OCI-M2 (cell line): ENCODE measurements around the gene AFDN.

Experiments used
- DNase-seq: peaks from one replicate; lab custom pipeline; 2025; ENCODE audit not compliant: unreplicated experiment; lab: John Stamatoyannopoulos, UW

Gene AFDN

GRCh38 chr6:167794161-167795157 is 32.3 kb upstream of the AFDN start:
- DNase-seq = no peak

DNA sequence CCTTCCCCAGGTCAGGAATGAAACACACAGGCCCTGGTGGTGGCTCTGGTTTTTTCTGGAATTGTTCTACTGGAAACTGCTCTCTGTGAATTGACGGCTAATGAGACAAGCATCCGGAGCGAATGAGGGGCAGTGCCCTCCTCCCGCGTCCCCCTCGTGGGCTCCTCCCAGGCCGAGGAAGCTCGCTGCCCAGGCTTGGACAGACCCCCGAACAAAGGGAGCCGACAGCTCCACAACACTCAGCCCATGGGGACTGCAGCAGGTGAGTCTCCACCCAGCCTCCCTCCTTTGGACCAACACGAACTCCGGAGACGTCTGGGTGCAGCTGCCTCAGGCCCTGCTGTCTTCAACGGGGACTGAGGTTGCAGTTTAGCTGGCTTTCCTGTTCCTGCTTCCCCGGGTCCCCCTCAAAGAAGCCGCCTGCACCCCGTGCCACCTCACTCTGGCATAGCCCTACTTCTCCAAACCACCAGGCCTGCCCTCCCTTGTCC is 31.3 kb upstream of the AFDN start:
- DNase-seq = no peak

GRCh38 chr6:167795874-167796191 is 30.9 kb upstream of the AFDN start:
- no peak for DNase-seq

GRCh38 chr6:167796192-167796981 is 30.3 kb upstream of the AFDN start:
- DNase-seq = no peak

DNA sequence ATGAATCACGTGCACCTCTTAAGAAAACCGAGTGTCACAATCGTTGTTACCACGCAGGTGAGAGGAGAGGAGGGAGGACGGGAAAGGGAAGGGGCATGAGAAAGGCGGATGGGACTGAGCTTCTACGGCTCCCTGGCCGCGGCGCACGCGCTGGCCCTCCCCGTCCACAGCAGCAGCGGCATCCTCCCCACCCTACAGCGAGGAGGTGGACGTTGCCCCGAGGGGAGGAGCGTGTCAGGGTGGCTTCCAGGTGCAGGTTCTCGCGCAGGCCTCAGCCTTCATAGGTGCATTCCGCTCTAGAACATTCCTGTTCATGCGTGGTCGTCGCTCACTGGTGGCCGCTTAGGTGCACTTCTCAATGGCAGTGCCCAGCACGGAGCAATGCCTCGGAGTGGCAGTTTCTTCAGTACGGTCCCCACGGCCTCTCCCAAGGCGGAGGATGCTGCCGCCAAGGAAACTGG is 29.7 kb upstream of the AFDN start:
- DNase-seq = no peak

GRCh38 chr6:167797476-167798265 is 29.0 kb upstream of the AFDN start:
- no peak for DNase-seq

DNA sequence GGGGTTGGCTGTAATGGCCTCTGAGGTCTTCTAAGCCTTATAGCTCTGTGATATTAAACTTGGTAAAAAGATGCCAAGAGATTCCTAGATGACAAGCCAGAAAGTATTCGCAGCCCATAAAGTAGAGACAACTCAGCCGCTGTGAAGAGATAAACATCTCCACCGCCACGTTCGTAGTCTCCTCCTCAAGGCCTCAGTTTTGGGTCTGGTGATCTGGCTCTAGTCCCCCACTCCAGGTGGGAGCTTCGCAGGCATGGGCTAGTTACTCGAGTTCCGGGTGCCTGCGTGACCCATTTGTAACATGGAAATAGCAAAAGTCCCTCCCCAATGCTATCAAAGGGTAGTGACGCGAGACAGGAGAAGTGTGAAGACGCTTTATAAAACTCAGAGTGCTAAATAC is 28.3 kb upstream of the AFDN start:
- DNase-seq = no peak

- DNase-seq = no peak
These were observed 27.5 kb upstream of the AFDN start for GRCh38 chr6:167799033-167799821.

DNA sequence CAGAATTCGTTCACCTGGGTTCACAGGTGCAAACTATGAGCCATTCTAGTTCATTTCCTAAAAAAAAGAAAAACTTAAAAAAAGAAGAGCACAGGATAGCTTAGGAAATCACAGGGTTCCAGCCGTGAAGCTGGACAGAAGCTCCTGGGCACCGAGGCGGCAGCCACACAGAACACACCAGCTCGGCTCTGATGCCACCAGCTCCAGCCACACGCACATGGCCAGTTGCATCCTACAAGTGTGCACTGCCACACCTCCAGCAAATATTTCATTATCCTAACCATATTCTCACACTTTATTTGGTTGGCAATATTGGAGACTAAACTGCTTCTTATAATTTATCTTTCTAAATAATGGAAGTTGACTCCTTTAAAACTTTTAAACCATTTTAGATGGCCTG is 26.2 kb upstream of the AFDN start:
- no peak for DNase-seq

DNA sequence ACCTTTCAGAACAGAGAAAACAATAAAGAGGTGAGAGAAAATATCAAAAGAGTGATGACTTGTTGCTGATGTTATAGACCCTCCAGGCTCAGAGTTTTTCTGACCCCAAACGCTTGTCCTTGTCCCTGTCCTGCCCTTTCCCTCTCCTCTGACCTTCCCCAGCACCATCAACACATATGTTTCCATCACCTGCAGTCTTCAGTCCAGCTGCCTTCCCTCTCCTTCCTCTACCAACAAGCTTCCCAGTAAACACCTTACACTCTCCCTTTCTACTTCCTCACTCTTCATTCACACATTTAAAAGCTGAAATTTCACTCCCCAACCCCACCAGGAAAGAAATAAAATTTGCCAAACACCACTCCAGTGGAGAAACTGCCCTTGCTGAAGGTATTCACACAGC is 25.4 kb upstream of the AFDN start:
- DNase-seq = no peak

DNA sequence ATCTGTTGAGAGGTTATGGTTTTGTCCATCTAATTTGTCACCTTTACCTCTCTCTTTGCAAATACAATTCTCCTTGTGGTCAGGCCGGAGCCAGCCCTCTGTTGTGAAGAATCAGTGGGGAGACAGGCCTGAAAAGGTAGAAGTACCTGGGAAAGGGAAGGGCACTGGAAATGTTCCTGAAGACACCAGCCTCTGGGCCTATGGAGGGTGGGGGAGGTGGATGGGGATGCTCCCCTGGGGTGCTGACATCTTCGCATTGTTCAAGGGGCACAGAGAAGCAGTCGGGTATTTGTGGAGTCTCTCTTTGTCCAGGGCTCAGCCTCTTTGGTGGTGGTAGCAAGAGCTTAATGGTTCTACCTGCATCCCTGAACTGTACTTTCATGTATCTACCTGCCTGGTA is 24.4 kb upstream of the AFDN start:
- no peak for DNase-seq

- DNase-seq = no peak
These were observed 22.9 kb upstream of the AFDN start for GRCh38 chr6:167803816-167804215.

DNA sequence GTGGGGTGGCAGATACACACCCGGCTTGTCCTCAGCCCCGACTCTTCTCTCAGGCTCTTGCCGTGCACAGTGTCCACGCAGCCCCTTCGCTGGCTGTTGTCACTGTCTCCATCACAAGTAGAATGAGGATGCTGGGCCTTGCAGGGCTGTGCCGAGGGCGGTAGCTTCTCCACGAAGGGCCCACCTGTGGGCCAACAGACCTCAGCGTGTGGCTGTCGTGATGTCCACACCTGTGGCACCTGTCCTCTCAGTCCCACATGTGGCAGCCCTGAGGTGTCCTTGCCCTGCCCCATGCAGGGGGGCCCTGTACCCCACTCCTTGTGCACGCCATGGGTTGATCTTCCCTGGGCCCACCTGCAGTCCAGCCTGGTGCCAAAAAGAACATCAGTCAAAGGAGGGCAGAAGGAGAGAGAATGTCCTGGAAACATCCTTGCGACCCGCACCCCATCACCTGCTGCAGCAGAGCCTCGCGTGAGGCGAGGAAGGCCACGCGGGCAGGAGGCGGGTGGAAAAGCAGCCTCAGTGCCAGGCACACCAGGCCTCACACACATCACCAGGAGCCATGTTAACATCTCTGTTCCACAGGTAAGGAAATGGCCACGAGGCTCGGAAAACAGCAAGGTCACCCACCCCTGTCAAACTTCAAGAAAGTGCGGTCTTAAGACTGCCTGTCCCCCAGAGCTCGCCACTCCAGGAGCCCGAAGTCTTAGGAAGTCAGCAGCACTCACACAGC is 22.3 kb upstream of the AFDN start:
- DNase-seq = no peak

DNA sequence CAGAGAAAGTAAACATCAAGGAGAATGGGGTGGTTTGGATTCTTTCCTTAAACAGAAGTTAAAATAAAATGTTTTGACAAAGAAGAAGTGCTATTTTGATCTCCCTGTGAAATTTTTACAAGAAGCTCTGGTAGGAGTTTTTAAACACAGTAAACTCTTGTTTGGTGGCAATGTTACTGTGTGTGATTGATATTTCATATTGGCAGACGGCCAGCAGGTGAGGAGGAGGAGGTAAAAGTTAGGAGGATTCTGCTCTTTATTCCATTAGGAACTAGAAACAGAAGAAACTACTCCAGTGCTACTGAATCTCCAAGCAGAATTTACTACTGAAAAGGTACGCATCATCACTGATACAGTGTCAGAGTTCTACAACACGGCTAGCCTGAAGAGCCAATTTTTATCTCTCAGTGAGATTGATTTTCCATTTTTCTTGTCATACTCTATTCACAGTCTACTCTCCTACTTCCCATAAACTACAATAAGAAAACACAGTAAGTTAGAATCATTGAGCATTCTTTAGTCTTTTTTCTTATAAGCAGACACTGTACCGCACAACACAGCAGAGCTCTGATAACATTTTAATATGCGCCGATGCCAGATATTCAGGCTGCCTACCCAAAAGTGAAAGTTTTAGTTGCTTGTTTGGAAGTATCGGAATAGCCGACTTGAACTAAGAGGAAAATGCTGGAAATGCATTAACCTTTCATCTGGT is 21.2 kb upstream of the AFDN start:
- DNase-seq = no peak

DNA sequence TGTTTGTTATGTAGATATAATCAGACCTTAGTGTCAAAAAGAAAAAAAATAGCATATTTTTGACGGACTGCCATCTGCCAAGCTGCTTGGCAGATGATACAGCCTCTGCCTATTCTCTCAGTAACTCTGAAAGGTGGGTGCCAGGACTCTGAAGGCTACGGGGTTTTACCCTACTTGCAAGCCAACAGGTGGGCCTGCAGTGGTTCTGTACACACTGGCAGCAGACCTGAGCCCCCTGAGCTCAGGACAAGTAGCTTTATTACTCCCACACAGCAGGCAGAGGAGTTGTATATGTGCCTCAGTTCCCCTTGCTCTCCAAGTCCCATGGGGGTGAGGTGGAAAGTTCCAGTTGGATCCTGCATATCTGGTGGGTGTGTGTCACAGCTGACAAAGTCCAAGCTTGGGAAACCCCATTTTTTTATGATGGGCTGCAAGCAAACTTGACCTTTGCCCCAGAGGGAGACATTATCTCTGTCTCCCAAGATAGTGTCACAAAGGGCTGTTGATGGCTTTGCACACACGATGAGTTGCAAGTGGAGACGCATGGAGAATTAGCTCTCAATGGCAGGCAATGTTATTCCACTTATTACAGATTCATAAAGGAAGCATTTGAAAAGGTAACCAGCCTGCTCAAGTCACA is 20.5 kb upstream of the AFDN start:
- DNase-seq = no peak

- no peak for DNase-seq
These were observed 19.5 kb upstream of the AFDN start for GRCh38 chr6:167807200-167807599.

DNA sequence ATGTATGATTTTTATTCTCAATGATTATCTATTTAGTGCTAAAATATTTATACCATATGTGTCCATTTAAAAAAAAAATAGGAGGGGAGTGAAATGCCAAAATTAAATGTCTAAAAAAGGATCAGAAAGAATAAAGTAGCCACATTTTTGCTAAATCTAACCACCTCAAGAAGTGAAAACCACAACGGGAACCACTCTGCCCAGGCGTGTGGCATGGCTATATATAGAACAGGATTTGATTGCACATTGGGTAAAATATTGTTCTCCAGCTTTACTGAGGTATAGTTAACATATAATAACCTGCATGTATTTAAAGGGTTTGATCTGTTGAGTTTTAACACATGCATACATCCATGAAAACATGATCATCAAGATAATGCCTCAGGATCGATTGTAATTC is 19.0 kb upstream of the AFDN start:
- DNase-seq = no peak

- DNase-seq = no peak
These were observed 15.7 kb upstream of the AFDN start for GRCh38 chr6:167811040-167811439.
